Embryonic facial prominence (tissue), 1 donor: ENCODE data around the gene PASK.

ENCODE experiments used
- DNase-seq: peaks from one replicate; pipeline ENCODE4 v3.0.0-alpha.2; 2016; ENCODE audit errors: extremely low spot score

The PASK gene

DNA sequence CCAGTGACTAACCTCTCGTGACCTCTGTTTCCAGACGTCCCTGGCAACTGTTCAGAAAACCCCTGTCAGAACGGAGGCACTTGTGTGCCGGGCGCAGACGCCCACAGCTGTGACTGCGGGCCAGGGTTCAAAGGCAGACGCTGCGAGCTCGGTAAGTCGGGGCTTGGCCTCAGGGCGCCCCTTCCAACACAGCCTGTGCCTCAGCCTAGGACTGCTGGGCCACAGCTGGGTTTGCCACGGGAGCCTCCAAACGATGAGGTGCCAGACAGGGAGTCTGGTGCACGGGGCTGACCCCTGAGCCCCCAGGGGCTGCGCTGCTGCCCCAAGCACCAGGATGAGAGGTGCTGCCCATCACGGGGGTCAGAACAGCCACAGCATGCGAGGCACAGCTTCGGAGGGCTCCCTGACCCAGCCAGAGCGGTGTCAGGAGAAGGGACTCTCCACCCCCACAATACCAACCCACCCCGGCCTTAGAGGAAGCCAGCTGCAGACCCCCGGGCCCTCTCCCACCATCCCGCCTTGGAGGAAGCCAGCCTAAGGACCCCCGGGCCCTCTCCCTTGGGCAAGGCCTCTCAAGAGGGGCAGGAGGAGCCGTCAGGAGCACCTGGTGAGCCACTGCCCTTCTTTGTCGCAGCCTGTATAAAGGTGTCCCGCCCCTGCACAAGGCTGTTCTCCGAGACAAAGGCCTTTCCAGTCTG is 67.5 kb downstream of the PASK start:
- DNase-seq: no peak

DNA sequence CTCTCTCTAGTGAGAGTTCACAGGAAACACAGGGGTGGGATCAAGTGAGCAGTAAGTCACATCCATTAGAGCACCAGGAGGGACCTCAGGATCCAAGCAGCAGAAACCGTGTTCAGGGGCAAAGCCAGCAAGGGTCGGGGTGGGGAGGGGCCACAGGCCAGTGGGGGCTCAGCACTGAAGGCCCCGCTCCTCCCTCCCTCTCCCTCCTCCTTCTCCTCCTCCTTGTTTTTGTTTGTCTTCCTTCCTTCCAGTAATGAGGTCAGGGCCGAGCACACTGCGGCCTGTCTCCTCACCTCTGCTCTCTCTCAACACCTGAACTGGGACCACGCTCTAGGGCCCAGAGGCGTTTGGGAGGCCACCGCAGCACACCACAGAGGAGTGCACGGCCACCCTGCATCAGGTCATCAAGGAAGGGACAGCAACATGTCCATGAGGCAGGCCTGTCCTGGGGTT is 68.1 kb downstream of the PASK start:
- no peak for DNase-seq

DNA sequence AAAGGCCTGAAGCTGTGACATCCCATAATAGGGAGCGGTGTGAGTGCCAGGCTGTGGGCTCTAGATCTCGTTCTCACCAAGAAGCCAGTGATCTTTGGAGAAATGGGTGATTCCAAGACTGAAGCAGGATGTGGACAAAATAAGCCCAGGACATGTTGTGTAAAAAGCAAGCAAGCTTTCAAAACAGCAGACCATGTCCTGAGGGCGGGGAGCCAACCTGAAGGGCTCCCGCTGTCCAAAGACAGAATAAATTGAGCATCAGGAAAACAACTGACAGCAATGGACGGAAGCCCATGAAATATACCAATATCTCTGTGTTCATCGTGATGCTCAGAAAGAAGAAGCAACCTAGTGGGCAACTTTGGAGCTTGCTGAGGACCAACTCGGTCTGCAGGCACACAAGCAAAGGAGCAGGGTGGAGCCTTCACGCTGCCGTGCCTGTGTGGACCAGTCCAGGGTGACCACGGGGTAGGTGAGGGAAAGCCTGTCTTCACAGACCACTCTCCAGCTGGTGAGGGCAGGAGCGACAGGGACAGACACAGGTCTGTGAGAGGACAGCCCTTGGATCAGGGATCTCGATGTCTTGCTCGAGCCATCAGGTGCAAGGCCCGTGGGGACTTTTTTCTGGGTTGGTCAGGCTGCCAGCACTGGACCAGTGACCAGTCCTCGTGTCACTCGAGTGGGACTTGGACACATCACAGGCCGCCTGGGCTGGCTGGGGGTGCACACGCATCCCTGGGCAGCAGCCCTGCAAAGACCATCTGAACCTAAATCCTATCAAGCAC is 68.7 kb downstream of the PASK start:
- no peak for DNase-seq

DNA sequence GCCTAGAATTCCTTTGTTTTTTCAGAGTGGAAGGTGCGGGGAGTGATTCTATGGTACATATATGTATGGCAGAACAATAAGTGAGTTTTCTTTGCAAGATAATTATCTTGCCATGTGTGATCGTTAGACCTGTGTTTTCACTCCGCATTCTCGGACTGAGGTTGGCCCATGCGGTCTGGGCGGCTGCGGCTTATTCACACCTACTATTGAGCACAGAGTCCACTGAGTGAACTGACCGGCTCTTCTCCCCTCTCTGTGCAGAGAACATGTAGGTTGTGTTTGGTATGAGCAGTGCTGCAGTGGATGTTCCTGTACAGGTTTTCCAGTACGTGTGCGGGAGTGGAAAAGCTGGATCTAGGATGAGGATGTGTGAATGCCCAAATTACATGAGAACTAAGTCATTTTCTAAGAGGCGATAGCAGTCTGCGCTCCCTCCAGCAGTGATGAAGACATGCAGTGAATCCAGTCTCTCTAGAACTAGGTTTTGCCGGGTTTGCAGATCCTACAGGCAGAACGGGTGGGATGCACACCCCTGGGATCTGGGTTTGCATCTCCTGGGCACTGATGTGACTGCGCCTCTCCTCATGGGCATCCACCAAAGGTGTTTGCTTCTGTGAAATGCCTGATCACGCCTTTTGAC is 74.3 kb downstream of the PASK start:
- DNase-seq: no peak

DNA sequence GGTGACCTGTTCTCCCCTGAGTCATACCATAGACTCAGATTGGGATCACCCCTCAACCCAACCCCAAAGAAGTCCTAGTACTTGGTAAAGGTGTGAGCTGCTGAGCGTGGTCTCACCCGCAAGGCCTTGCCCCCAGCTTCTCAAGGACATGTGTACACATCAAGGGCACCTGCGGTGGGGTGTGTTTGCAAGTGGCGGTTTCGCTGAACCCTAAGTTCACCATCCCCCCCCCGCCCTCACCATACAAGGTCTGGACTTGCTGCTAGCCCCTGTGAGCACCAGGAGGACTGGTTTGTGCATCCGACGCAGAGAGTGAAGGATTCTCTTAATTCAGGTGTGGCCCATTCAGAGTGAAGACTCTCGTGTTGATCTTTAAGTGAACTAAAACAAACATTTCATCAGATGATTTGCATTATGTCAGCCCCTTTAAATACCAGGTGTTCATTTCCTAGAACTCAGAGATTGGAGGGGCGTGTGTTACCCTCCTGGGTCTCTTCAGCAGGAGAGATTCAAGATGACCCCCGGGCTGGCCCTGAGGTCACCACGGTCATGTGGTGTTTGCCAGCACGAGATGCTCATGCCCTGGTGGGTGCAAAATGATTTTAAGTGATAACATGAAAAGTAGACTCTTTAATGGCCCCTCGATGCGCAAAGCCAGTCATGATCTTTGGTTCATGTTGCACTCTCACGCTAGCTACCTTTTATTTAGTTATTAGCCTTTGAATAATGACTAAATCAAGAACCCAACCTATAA is 75.0 kb downstream of the PASK start:
- no peak for DNase-seq

DNA sequence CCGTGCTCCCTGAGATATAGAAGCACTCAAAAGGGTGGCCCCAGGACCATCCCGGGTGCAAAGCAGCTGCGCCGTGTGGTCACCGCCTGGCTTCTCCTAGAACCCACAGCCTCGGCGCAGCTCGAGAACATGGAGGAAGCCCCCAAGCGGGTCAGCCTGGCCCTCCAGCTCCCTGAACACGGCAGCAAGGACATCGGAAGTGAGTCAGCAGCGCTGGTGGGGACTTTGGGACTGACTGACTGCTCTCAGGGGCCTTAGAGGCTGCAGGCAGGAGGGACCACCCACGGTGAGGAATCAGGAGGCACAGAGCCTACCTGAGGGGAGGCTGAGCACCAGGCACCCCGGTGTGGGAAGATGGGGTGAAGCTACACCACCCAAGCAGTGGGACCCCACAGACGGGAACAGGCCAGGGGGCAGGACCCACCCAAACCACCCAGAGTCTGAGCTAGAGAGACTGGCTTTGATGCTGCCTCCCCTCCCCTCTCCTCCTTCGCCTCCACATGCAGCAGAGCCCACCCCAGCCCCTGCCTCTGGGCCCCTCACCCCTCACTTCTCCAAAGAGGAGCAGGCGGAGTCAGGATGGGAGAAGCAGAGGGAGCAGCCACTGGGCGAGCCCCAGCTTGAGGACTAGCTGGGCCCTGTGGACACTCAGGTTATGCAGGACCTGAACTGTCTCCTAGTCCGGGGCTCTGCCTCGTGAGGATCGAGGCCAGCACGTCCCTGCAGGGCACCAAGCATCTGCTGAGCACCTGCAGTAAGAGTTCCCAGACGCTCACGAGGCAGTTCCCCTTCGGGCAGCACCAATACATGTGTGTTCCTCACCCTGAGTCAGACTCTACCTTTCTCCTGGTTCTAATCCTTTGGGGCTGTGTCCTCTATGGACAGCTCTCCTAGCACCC is 75.9 kb downstream of the PASK start:
- no peak for DNase-seq

DNA sequence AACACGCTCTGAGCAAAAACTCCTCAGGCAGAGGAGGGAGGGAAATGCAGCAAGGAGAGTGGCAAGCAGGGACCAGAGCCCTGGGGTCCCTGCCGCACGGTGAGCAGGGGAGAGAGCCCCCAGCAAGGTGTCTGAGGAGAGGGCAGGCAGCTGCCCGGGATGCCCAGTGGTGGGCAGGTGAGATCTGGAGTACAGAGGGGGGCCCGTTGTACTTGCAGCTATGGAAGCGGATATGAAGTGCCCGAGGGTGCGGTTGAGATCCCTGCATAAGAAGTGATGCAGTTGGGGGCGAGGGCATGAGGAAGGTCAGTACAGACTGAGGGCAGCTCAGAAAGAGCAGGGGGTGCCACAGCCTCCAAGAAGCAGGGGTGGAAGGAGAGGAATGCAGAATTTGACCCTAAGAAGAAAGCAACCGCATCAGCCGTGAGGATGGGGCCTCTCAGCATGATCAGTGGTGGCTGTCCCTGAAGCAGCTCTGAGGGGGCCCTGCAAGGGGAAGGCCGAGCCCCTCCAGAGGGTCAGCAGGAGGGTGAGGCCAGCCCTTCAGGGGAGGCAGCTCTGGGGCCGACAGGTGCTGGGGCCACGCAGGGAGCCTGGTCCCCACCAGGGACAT is 76.6 kb downstream of the PASK start:
- no peak for DNase-seq

DNA sequence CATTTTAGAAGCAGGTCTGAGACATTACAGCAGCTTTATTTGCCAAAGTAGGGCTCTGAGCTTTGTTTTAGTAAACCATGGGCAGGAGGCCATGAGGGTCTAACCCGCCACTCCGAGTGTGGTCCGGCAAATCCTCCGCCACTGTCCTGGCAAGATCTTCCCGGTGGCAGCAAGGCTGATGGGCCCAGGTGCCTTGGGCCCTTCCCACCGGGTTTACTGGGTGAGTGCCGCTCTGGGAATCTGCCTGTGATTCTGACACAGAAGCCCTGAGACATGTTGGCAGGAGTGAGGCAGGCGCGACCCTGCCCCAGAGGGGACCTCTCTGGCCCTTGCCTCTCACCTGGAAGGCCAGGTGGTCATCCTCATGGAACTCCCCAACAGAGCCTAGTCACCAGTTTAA is 77.1 kb downstream of the PASK start:
- DNase-seq: no peak

DNA sequence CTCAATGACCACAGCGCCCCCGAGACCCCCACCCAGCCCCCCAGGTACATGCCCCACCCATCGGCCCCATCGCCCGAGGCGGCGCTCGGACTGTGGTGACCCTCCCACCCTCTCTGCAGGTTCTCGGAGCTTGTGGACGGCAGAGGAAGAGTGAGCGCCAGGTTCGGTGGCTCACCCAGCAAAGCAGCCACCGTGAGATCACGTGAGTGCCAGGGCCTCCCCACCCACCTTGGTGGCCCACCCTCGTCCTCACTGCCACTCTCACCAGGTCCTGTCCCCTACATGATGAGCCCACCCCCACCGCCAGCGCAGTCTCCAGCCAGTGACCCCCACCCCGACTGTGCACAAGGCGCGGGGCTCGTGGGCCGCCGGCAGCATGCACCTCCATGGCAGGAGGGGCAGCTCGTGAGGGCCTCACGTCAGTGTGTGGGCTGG is 77.6 kb downstream of the PASK start:
- DNase-seq: no peak

DNA sequence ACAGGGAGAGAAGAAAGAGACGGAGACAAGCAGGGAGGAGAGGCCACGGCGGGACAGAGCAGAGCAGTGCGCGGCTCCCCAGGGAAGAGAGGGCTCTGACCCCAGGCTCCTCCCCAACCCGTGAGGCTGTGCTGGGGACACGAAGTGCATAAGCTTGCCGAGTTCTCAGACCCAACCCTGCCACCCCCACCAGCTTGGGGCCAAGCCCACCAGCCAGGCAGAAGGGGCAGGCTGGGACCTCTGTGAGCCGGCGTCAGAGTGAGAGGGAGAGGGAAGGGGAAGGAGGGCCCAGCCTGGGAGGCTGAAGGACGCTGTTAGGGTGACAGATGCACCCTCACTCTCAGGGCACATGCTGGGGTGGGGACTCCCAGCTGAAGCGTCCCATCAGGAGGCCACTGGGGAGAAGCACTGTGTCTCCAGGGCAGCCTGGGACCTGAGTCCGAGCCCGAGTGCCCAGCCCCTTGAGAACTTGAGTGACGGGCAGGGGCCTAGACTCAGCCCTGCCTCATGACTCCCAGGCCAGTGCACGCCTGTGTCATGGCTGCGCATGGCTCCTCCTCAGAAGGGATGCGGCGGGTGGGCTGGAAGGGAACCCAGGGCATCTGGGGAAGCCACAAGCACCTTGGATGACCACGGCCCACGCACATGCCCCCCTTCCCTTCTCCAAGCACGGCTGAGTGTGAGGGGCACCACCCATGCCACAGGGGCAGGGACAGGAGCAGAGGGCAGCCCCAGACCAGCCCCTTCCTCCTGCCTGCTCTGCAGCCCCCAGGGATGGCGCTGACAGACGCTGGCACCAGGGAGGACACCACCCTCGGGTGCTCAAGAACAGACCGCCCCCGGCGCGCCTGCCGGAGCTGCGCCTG is 78.2 kb downstream of the PASK start:
- DNase-seq: no peak

DNA sequence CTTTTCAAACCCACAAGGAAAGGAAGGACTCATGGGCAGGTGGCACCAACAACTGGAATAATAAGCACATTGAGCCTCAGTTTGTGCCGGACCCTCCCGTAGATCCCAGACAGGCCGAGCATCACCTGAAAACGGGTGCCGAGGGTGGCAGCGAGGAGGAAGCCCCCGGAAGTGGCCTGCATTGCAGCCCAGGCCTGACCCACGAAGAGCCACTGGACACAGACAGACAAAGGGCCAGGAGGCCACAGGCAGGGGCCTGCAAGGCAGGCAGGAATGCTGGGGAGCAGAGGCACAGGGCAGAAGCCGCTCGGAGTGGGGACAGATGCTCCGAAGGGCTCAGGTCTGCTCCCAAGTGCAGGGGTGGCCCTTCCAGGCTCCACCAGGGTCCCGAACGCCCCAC is 78.9 kb downstream of the PASK start:
- DNase-seq: no peak

DNA sequence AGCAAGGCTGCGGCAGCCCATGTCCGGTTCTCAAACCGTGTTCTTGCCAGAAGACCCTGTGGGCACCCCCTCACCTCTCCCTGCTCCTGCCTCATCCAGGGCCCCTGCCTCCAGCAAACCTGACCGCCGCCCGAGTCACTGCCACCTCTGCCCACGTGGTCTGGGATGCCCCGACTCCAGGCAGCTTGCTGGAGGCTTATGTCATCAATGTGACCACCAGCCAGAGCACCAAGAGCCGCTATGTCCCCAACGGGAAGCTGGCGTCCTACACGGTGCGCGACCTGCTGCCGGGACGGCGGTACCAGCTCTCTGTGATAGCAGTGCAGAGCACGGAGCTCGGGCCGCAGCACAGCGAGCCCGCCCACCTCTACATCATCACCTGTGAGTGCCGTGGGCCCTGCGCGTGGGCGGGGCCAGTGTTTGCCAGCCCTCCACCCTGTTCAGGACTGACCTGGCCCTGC is 79.4 kb downstream of the PASK start:
- no peak for DNase-seq

DNA sequence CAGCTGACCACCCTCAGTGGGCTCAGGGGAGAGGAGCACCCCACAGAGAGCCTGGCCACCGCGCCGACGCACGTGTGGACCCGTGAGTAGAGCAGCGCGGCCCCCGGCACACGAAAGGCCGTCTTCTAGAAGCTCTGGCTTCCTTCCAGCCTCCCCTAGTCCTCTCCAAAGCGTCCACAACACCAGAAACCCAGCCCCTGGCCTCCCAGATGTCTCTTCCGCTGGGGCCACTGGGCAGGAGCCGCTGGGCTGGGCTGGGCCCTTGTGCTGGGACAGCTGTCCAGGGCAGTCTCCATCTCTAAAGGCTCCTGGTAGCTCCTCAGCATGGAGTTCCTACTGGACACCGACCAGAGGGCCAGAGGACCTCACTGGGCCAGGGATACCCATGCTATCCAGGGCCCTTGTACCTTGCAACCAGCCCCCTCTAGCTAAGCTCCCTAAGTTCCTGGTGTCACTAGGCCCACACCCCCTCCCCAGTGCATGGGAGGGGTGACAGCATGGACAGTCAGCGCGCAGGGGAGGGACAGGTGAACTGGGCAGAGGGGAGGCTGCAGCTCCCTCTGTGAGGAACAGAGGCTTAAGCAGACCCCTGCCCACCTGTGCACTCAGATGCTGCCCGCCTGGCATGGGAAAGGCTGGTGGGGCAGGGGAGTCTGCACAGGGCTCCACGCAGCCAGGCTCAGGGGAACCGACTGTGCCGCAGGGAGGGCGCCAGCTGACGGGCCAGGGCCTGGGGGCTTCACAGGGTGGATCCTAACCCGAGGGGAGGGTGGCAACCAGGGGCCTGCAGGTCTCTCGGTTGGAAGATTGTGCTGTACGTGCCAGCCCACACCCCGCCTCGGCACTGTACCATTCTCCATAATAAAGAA is 80.1 kb downstream of the PASK start:
- no peak for DNase-seq

DNA sequence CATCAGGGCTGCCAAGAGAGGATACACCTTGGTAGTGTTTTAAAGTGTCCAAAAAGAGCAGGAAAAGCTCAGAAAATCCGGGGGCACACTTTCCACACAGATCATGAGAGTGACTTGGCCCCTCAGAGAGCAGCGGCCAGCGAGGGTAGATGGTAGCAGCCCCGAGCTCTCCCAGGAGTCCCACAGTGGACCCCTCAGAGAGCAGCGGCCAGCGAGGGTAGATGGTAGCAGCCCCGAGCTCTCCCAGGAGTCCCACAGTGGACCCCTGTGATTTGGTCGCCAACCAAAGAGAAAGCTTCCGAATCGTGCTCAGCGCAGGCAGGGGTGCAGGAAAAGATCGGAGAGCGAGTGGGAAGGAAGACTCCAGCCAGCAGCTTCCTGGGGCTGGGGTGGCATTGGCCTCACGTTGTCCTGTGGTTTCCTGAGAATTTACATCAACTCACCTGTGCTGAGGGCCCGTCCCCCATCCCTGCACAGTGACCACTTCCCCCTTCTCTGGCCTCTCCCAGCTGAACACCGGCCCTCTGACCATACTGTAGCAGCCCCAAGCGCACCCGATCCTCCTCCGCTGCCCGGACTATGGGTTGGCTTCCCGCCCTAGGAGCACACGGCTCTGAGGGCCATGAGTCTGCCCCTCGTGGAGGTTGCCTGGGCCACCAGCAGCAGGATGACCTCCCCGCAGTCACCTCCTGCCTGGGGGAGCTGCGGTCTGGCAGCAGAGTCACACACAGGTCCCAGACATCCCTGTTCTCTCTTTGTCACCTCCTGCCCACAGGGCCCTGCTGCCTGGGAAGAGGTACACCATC is 80.9 kb downstream of the PASK start:
- DNase-seq: no peak

DNA sequence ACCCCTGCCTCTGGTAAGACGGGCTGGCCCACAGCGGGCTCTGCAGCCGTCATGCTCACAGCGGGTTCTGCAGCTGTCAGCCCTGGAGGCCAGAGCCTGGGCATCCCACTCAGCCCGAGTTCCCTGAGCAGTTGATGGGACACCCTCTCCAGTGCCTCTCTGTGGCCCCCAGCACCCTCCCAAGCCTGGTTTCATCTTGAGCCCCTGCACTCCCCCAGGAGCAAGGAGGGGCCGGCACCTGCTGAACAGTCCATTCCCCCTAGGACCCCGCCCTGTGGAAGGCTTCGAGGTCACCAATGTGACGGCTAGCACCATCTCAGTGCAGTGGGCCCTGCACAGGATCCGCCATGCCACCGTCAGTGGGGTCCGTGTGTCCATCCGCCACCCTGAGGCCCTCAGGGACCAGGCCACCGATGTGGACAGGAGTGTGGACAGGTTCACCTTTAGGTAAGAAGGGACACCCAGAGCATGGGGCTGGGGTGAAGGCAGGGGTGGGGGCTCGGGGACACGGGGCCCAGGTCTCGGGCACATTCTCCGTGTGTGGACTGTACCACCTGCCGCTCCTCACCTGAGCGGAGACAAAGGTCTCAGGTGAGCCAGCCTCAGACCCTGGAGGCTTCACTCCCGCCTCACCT is 81.7 kb downstream of the PASK start:
- no peak for DNase-seq

DNA sequence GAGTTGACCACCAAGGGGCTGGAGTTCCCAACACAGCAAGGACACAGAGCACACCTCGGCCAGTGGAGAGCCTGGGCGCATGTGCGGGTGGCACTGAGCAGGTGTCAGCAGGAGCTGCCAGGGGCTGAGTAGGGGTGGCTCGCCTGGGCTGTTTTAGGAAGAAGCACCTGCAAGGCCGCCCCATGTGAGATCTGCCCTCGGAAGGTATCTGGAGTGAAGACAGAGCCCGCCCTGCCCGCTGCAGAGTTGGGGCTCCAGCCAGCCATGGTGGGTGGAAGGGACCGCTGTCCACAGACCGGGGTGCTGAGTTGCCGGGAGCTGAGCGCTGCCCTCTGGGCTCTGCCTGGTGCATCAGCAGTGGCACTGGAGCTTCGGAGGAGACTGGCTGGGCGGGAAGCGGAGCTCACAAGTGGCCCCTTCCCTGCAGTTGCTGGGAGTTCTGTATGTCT is 82.4 kb downstream of the PASK start:
- DNase-seq: no peak
